Stimulated activated CD4-positive, alpha-beta T cell treated with anti-CD3 and anti-CD28 coated beads, Interleukin-1b, Interleukin-23, amount 100 ng/mL, for 48 hours (primary cell): Measurements from ENCODE around the gene CDKN2B.
A peak's percentile ranks its signal among the peaks of the same experiment; 100 is the strongest.
"Not testable (repeated sequence)": the region's sequence is repeated elsewhere in the genome, so short reads cannot be mapped to it uniquely, and the experiment has no call there.

ENCODE experiments used
- DNase-seq: peaks from one replicate; pipeline ENCODE4 v3.0.0-alpha.2; 2020

Gene CDKN2B, protein sequence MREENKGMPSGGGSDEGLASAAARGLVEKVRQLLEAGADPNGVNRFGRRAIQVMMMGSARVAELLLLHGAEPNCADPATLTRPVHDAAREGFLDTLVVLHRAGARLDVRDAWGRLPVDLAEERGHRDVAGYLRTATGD

DNA sequence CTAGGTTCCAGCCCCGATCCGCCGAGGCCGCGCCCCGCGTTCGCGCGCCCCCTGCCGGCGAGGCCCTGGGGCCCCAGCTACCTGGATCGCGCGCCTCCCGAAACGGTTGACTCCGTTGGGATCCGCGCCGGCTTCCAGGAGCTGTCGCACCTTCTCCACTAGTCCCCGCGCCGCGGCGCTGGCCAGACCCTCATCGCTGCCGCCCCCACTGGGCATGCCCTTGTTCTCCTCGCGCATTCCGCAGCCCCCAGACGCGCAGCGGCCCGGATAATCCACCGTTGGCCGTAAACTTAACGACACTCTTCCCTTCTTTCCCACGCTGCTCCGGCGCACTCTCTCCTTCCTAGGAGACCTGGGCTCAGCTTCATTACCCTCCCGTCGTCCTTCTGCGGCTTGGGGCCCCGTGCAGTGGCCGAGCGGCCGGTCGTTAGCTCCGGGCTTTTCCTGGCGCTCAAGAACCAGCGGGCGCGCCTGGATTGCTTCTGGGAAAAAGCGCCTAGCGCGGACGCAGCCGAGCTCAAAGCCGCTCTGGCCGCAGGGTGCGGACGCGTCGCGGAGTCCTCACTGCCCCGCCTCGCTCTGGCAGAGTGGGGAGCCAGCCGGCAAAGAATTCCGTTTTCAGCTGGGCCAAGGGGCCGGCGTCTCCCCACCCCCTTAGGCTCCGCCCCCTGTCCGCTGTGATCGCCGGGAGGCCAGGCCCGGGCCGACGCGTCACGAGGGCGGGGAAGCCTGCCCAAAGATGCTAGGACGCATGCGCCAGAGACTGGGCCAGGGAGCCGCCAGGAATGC lies at the start of gene CDKN2B:
Gene CDKN2B (minus strand): TSS at position 589 of the 789 bp plus-strand sequence. CDS start 352 bp downstream, at position 237.
- DNase-seq: peak; percentile 63

DNA sequence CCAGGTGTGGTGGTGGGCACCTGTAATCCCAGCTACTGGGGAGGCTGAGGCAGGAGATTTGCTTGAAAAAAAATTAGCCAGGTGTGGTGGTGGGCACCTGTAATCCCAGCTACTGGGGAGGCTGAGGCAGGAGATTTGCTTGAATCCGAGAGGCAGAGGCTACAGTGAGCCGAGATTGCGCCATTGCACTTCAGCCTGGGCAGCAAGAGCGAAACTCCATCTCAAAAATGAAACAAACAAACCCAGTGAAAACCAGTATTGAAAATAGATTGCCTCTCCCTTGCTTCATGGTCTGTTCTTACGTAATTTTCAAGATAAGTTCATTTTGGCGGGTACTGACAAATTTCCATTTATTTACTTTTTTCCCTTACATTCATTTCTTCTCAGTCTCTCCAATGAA lies 48.9 kb upstream of the CDKN2B start:
- DNase-seq: not testable (repeated sequence)

DNA sequence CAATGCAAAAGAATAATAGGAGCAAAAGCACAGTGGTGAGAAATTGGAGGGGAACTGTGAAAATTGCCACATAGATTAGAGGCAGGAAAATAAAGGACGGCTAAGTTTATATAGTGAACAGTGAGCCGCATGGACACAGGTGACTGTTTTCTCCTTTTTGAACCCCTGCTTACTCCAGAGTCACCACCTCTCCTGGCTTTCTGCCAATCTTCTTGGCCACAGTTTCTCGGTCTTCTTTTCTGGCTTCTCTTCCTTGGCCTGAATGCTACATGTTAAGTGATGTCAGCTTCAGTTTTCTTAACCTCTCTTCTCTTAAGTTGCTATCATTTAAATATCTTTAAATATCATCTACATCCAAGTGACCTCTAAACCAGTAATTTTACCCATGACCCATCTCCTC lies 47.3 kb upstream of the CDKN2B start:
- DNase-seq: no peak

DNA sequence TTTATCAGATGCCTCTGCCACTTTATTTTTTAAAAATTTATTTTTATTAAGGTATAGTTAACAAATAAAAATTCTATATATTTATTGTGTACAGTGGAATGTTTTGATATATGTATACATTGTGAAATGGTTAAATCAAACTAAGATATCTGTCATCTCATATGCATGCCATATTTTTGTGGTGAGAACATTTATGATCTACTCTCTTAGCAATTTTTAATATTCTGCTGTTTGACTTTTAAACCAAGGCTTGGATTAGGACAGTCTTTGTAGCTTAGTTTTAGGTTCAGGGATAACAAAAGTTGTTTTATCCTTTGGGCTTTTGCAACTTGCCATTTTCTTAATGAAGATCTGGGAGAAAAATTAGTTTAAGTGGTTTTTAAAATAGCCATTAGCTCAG lies 46.0 kb upstream of the CDKN2B start:
- DNase-seq: no peak

DNA sequence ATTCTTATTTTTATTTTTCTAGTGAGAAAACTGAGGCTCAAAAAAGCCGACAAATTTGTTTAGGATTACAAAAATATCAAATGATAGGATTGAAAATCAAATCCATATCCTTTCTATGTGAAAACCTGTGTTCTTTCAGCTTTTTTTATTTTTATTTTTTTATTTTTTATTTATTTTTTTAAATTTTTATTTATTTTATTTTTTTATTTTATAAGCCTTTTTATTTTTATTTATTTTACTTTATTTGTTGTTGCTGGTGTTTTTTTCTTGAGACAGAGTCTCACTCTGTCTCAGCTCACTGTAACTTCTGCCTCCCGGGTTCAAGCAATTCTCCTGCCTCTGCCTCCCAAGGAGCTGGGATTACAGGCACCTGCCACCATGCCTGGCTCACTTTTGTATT lies 45.4 kb upstream of the CDKN2B start:
- no peak for DNase-seq

DNA sequence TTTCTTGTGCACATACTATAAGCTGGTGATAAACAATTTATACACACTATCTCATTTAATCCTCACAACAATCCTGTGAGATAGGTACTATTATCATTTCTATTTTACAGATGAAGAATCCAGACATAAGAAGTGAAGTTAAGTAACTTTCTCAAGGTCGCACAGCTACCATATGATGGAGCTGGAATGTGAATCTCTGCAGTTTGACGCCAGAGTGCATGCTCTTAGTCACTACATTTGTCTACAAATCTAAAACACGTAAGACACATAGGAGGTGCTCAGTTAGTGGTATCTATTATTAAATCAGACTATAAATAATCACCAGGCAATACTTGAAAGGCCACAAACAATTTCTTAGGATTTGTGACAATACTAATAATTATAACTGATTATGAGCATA lies 45.0 kb upstream of the CDKN2B start:
- DNase-seq: no peak

DNA sequence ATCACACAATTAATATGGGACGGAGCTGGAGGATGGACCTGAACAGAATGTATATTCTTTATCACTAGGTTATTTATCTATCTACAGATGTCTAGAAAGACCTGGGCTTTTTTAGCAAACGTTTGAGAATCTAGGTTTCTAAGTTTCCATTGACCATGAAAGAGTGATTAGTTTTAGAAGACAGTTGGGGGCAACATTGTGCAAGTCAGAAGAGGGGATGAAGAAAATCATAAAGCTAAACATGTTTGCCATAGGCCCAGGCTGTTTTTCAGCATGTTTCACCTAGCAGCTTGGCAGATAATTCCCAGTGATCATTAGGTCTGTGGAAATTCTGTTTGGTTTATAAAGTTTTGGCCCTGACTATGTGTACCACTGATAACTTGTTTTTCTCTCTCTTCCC lies 44.1 kb upstream of the CDKN2B start:
- no peak for DNase-seq

DNA sequence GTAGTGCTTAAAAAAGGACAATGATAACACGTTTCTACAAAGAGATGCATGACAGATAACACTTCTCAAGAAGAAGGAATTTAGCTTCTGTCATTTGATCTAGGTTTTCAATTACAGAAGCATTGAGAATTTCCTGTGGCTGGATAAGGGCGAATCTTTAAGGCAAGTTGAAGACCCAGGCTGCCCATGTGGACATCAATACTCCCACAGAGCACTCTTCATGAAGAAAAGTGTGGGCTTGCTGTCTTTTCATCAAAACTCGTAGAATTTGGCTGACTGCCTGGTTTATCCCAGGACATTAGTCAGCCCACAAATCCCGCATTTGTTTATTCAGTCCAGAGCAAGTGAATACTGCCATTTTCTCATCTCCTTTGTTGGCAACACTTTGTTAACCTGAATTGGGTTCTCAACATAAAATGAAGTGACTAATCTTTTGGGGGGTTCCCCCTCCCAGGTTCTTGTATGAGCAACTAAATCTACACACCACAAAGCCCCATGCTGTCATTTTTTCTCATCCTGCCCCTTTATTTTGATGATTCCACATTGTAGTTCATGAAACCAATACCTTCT lies 43.4 kb upstream of the CDKN2B start:
- DNase-seq: peak; percentile 31

DNA sequence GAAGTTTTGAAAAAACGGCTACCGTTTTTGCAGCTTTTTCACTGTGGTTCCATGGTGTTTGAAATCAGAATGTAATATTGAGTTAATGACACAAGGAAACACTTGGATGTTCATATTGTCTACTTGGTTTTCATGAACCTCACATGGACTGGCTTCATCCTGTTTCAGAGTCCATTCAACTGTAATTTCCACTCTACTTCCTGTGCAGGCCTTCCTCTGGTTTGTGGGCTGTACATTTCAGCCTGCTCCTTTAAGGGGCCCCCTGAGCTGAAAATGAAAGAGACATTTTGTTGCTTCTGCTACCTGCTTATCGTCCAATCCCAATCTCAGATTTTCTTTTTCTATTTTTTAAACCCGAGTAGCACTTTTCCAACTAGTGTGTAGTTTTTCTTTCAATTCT lies 41.8 kb upstream of the CDKN2B start:
- DNase-seq: no peak

DNA sequence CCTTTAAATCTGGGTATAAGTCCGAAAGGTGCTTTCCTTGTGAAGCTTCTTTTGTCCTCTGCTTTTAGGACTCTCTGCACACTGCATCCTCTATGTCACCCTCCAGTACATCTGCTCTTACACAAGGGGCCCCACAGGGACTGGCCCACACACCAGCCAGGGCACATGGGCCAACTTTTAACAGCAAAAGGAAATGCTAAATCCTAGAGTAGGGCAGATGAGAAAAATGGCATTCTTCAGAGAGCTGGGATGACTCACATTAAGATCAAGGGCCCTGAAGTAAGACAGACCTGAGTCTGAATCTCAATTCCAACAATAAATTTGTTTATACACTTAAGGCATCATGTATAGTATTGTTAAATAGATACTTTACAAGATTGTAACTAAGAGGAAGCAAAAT lies 40.3 kb upstream of the CDKN2B start:
- DNase-seq: no peak

DNA sequence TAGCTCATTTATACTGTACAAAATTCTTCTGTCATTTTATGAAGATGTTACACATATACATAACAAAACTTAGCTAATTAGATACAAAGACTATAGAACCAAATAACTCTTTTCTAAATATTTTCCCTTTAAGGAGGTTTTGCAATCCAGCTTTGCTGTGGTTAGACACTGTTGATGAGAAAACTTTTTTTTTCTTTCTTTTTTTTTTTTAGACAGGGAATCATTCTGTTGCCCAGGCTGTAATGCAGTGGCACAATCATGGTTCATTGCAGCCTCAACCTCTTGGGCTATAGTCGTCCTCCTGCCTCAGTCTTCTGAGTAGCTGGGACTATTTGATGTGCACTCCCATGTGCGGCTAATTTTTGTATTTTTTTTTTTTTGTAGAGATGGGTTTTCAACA lies 38.5 kb upstream of the CDKN2B start:
- DNase-seq: no peak

DNA sequence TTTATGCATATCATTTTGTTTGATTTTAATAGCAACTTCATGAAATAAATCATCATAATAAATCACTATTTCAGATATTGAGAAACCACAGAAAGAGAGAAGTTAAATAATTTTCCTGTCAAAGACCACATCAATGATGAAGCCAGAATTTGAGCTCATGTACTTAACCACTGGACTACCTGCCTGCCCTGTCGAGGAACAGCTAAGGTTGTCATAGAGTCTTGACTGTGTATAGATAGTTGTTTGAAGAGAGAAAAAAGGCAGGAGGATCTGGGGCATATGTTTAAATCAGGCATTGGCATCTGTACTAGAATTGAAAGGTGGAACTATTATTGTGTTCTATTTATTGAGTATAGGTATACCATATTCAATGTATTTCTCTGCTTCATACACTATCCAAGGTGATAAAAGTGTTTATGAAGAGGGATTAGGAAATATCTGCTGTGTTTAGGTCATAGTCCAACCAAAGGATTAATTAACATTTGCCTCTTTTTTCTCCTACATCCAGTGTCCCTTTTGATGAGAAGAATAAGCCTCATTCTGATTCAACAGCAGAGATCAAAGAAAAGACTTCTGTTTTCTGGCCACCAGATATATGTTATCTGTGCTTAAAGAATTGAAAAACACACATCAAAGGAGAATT lies 37.3 kb upstream of the CDKN2B start:
- DNase-seq: no peak

DNA sequence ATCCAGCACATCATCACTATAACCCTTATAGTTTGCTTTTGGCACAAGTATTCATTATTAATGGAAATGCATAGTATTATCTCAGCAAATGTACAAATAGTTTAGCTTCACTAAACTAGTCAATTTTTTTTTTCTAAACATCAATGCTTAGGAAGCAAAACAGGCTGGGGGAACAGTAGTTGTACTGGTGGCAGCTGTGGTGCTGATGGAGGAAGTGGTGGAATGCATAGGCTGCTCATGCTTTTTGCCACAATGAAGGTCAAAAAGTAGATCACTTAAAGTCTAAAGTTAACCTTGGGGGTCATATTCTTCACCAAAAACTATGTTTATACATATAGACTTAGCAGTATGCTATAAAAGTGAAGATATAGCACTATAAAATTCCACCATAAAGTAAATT lies 36.3 kb upstream of the CDKN2B start:
- no peak for DNase-seq

DNA sequence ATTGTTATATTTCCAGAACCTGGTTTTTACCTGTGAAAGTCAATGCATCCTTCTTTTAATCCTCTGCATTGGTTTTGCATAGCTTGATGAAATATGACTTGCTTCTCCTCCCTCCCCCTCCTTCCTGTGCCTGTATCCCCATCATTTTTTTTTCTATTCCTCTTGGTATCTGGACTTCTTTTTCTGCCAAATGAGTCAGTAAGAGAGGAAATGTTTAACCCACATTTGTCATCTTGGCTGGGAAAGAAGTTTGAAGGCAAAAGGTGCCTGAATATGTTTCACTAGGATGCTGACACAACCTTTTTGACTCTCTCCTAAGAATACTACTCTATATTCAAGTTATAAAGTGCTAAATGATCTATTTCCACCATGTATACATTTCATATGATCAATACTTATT lies 35.5 kb upstream of the CDKN2B start:
- no peak for DNase-seq

DNA sequence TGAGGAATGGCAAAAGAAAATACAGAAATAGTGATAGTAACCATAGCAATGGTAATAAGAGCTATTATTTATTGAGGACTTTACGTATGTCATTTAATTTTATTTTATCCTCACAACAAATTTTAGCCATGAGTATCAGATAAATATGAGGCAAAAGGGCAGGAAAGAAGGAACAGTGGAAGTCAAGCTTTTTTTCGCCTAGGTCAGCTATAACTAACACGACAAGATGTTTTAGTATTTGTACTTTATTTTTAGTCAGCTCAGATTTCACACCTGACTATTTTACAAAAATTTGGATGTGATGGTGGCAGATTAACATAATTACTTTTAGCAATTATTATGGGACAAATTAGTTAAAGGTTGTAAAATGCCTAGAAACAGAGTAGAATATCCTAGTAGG lies 34.8 kb upstream of the CDKN2B start:
- DNase-seq: no peak

DNA sequence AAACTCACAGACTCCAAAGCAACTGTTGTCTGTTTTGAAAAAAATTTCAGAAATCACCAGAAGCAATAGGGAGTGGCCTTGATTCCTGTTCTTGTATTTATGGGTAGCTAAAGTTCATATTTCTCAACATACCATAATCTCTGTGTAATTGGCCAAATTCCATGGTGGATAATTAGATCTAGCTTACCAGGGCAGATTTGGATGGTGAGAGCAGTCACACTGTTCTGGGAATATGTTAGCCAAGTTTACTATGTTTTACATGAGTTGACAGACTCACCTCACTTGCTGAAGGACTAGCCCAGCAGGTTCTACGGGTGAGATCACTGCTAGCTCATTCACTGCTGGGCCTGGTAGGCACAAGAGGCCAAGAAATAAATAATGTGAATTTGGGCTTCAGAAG lies 32.7 kb upstream of the CDKN2B start:
- no peak for DNase-seq

DNA sequence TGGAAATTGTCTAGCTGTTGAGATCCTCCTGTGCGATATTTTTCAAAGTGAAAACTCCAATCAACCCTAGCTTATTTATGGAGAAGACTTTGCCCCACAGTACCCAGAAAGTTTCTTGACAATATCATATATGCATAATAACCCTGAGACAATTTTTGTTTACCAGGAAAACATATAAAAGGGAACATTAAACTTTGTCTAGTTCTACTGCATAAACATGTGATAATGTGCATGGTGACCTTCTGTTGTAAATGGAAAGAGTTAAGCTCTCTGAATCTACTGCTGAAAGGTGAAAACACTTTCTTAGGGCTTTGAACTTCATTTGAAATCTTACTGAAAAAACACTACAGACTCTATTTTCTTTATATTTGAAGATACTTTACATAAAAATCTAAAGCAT lies 32.2 kb upstream of the CDKN2B start:
- no peak for DNase-seq

DNA sequence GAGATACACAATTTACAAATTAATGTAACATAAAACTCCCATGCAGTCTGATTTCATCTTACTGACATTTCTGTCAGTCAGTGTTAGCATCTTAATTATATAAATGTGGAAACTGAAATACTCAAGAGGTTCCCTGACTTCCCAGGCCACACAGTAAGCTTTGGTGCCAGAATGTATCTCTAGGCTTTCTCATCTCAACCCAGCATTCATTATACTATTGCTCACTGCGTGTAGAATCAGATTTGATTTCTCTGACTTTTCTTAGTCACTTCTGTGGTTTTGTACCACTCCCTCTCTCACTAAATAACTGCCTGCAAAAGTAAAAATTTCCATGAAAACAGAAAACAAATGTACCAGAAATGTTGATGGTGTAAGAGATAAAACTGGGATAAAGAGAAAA lies 31.7 kb upstream of the CDKN2B start:
- DNase-seq: no peak

DNA sequence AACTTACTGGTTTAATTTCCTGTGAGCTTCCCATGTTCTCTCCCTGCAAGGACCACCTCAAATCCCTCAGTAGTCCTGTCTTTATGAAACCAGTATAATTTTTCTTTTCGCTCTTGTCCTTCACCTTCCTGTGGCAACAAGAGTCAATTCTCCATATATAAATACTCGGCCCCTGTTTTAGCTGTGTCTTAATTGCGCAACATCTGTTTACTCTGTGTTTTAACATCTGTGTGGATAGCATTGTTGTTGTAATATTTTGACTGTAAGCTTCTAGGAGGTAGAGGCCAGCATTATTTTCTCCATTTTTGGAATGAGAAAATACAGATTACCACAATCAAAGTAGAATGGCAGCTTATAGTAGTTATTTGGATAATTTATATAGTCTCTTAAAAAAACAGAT lies 30.2 kb upstream of the CDKN2B start:
- no peak for DNase-seq

DNA sequence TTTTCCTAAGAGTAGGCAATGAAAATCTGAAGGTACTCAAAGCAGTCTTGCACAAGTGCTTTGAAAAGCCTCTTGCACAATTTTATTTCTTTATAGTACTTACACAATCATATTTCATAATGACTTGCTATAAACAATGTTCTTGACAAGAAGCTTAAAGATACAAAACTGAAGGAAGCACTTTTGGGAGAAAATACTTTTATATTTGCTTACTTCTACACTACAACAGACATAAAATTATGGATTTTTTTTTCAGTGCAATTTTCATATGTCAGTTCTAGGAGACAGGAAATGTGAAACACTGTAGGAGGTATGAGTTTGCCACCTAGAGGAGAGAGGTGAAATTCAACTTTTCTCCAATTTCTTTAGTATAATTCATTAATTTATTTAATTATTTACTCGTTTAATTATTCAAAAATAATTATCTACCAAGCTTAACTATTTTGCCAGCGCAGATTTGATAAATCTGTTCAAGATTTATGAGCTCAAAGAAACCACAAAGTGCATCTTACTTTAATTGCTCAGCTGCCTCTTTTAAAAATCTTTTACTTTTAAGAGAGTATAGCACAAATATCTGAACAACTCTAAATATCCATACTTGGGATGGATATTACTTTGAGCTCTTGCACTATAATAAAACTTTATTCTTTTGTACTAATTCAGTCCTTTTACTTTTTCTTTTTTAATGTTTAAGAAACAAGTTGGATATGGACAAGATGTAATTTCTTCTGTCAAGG lies 29.0 kb upstream of the CDKN2B start:
- no peak for DNase-seq

DNA sequence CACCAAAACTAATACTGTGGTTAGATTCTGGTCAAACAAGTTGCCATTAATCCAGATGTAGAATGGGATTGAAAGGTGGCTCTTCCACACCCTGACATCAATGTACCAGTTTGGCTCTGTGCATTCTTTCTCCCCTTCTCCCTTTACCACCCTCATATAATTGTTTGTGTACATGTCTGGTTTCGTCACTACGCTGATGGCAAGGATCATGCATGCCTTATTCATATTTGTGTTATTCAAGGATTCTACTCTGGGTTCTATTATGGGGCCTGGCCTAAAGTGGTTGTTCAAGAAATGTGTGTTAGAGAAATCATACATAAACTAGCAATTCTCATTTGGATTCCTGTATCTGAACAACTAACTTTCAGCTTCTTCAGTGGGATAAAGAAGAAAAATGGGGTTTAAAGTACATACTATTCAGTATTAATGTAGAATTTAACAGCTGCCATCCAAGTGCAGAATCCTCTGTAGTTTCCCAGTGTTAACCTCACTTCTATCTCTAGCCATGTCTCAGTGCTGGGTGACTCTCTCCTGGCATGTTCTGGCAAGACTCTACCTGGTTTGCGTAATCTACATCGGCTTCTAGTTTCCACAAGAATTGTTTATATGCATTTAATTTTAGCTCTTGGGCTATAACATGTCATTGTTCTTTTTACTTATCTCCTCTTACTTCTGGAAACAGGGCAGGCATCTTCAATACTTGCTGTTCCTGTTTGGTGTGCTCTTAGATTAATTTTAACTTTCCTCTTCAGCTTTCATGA lies 27.9 kb upstream of the CDKN2B start:
- no peak for DNase-seq

DNA sequence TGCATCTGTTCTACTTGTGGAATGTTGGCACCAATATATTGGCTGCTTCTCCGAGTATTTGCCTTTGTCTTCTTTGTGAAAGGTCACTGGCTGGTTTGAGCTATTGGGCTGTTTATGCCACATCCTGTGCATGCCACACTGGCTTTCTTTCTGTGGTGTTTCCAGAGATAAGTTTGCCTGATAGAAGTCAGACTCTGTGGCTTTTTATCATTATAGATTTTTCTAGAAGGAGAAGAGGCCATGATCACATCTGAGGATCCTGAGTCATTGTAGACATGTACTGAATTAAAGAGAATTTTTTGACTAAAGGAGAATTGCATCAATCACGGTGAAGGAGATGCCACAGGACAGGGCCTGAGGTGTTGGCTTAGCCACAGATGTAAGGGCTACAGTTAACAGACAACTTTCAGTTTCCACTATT lies 26.5 kb upstream of the CDKN2B start:
- no peak for DNase-seq
